GM21717 (cell line): ENCODE results near the gene SWAP70.

Experiments used
- ATAC-seq: cut with Tn5 transposase; IDR thresholded peaks from one replicate; pipeline ENCODE4 v1.9.1; 2021; ENCODE audit warnings: mild to moderate bottlenecking, moderate library complexity; ENCODE audit not compliant: unreplicated experiment

SWAP70 gene

DNA sequence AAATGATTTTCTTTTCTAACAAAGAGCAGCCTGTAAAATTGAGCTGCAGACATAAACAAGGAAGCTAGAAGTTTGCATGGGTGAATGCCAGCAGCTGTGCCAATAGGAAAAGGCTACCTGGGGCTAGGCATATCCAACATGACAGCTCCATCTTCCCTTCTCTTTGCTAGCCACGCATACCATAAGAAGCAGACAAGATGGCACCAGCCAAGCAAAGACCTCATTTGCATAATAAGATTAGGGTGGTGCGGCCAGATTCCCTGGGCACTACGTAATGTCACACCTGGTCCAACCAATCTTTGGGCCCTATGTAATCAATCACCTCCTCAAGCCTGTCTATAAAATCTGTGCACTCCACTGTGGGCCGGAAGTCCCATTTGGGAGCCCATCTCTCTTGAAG, 108.3 kb downstream of the SWAP70 start:
- no peak for ATAC-seq

DNA sequence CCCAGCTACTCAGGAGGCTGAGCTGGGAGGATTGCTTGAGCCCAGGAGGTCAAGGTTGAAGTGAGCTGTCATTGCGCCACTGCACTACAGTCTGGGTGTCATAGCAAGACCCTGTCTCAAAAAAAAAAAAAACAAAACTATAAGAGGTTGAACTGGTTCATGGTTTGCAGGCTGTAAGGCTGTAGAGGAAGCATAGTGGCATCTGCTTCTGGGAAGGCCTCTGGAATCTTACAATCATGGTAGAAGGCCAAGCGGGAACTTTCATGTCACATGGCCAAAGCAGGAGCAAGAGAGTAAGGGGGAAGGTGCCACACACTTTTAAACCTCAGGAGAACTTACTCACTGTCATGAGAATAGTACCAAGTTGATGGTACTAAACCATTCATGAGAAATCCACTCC, 109.6 kb downstream of the SWAP70 start:
- ATAC-seq, result no peak

DNA sequence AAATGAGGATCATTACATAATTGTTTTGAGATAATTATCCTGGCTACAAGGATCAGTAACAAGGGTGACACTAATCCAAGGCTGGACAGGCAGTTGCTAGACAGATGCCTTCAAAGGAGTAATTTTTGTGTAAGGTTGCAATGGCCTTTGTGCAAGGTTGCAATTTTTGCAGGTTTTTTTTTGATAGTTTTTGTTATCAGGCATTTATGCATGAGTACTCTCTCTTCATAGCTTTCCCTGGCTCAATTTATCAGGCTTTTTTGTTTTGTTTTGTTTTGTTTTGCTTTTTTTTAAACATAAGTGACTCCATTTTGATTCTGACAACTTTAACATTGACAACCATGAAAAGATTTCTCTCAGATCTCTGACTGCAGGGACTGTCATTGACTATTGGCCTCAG, 110.2 kb downstream of the SWAP70 start:
- no peak for ATAC-seq

DNA sequence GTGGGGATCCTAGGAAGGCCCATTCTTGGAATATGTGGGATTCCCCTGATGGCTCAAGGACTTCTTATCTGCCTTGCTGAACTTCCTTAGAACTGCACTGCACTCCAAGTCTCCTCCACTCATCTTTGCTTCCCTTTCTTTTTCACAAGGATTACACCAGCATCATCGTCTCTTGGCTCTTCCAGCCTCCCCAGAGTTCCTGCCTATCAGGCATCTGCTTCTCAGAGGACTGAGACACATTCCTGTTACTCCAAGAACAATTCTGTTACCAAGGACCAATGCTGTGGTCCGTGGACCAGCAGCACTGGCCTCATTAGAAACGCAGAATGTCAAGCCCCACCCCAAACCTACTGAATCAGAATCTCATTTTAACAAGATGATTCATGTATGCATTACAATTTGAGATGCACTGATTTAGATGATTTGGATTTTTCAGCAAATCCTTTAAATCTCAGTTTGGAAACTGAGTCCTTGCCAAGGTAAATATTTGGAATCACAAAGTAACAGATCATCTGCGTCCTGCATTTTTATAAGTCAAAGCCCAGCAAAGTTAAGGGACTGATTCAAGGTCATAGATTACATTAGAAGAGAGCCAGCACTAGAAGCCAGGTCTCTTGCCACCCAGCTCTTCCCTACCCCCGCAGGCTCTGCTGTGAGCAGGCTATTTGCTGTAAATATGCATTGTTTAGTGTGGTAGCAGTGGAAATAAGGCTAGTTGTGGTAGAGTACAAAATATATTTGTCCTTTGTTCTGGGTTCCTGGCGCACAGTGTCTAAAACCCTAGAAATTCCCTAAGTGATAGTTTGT, 110.9 kb downstream of the SWAP70 start:
- no peak for ATAC-seq

DNA sequence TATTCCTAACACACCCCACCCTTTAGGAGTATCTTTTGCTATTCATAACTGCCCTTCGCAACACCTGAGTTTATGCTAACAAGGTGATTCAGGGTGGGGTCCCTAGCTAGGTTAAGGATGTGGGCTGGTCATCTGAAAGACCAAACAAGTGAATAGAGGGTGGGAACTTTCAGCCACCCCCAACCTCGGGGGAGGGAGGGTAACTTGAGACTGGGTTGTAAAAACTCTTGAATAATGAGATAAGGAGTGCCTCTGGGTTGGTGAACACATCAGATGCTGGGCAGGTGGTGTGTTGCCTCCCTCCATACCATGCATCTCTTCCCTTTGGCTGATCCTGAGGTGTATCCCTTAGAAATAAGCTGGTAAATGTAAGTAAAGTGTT, 111.5 kb downstream of the SWAP70 start:
- no peak for ATAC-seq

DNA sequence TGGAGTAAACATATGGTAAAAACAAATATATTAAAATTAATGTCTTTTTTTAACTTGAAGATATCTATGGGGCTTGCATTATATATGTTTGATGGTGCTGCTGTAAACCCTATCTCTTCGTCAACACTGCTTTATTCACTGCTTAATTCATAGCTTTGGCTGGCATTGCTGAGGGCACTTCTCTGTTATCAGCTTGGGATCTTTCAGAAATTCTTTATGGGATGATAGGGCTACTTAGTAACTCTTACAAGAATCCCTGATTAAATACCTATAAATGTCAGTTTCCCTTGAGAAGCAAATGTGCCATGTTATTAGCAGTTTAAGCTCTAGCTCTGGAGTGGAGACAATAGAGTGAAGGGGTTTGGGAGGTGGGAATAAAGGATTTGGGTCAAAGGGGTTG, 112.3 kb downstream of the SWAP70 start:
- ATAC-seq, result no peak

DNA sequence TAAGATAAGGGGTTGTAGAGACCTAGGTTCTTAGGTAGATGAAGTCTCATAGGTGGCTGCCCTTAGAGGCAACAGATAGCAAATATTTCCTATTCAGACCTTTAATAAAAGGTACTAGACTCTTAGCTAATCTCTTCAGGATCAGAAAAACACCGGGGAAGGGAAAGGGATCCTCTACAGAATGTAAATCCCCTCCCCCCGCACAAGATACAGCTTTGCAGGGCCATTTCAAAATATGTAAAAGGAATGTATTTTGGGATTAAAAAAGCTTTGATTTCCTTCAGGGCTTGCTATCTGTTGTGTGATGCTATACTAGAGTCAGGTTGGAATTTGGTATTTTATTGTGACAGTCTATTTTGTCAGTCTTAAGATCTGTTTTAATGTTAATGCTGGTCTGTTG, 113.2 kb downstream of the SWAP70 start:
- no peak for ATAC-seq

DNA sequence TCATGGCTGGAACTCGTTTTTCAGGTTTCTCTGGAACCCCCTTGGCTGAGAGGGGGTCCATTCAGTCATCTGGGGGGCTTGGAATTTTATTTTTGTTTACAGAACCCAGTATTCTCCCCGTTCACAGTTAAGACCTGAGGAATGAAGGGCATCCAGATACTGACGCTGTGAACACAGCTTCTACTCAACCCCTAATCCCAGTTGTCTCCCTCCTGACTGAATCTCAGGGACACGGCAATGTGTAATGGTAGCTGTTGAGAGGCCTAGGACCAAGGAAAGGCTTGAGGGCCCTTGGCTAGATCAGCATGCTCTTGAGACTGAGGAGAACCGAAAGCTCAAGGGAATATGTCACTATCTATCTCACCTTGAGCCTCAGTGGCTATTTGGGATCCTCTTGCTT, 113.6 kb downstream of the SWAP70 start:
- no peak for ATAC-seq

DNA sequence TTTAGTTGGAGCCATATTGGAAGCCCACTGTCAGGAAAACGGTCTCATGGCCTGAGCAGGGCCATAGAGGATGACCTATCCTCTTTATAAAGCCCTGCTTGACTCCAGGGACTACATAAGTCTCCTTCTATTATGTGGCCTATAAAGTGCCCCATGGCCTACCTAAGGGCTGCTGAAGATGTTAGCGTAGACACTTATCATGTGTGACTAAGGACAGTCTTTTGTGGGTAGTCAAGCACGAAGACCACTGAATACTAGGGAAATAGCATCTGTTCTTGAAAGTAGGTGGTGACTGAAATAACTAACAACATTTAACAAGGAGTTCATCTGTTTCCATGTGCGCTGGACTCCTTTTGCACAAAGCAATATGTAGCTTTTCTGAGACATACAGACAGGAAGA, 117.1 kb downstream of the SWAP70 start:
- ATAC-seq, result no peak

DNA sequence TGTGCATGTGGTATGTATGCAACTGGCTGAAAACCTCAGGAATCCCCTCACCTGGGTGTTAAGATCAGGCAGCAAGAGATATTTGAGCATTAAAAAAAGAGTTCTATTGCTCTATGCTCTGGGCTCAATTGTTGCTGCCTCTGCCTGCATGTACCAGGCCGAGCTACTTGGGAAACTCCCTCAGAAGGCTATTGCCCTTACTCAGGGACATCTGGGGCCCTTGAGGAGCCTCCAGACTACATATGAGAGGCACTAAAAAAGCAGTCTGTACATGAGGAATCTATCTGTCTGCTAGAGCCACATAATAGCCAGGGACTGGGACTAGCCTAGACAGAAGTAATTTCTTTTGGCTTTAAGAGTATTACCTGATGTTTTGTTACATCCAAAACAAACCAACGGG, 120.1 kb downstream of the SWAP70 start:
- no peak for ATAC-seq

DNA sequence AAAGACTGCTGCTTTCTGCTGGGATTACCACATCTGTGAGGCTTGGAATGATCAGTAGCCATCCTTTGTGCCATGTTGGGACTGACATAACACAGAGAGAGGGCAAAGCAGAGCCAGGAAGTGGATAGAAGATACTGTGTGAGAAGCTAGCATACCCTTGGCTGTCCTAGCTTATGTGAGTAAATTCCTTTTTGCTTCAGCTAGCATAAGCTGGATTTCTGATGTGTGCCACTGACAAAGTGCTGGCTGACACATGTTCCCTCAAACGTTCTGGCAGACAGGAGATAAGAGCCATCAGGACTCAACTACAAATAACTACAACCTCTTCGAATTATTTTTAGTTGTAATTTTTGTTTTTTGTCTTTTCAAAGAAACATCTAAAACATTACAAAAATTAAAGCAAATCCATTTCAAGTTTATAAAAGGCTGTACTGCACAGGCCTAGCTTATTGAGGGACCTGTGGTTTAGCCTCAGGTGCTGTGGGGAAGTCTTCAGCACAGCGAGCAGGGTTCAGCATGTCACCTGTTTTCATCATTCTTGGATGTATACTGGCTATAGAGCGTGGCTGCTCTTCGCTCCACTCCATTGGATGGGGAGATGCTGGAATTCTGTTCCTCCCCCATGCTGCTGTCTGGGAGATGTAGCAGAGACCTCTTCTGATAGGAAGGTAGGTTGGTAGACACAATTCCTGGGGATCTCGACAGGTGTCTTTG, 120.9 kb downstream of the SWAP70 start:
- ATAC-seq, result no peak

DNA sequence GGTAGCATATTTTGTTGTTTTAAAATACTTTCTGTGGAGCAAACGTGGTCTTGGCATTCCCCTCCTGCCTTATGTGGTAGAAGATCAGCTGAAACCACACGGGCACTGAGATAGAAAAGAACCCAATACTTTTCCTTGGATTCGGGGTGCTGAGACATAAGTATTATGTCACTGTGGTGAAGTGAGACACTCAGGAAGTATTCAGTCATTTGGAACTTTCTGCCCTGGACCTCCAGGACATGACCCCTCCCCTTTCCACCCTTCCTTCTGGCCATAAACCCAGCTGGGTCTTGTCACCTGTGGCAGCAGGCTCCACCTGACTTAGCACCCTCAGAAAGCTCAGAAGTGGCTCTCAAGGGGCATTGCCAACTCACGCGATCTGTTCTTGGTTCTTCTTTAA, 123.4 kb downstream of the SWAP70 start:
- ATAC-seq, result no peak

DNA sequence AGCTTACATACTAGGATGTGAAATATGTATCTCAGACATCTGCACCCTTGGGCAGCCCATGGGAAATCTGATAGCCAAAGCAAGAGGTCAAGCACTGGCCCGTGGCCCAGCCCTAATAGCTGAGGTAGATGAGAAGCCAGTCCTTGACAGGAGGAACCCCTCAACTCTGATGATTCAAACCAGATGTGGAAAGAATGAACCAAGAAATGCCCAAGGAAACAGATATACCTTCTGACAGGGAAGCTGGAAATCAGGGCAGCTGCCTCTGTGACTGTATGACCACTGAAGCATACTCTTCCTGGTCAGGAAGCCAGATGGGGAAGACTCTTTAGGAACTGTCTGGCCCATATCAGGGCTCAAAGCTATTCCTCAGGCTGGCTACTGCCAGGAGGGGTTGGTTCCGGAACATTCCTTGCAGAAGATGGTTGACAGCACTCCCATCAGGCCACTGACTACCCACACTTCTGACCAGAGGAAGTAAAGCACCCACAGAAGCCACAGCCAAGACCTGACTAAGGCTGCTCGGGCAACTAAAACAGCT, 124.2 kb downstream of the SWAP70 start:
- ATAC-seq, result no peak

DNA sequence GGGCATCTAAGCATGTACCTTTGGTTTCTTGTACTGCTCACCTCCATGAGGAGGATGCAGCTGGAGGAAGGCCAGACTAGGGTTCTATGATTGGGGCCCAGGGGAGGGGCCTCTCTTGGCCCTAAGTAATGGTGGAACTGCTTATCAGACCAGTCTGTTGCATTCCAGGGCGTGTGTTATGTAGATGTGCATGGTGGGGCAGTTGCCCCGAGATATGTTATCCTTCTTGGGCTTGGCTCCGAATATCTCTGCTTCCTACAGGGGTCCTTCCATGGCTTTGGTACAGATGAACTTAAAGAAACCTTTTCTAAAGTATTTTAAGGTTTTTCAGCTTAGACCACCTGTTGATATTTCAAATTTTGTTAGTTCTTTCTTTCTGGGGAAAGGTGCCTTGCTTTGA, 126.0 kb downstream of the SWAP70 start:
- ATAC-seq, result no peak

DNA sequence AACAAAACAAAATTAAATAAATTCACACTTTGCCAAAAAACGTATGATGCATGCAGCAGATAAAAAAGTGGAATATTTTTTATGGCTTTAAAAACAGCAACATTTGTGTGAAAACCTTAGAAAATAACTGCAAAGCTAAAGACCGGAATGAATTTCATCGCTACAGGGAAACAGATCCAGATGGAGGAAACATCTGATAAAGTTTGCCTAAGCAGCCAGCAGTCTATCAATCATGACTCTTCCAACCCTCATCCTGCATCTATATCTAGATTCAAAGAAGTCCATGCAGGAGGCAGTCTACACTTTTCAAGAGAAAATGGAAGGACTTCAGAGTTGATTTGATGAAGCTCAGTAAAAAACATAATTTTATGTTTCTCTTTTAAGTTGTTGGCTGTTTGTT, 126.8 kb downstream of the SWAP70 start:
- no peak for ATAC-seq

DNA sequence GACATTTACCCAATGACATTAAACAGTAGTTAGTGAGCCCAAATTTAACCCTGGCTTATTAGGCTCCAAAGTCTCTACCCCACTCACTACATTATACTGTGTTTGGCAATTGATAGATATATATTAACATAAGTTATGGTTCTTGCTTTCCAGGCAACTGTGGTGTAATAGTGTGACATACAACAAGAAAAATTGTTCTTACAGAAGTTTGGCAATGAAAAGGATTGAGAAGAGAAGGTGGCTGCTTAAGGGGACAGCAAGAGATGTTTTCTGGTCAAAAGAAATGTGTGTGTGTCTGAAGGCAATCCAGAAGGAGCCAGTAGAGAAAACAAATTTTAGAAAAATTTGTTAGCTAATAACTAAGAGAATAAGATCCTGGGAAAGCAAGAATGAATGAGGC, 132.4 kb downstream of the SWAP70 start:
- ATAC-seq, result no peak

DNA sequence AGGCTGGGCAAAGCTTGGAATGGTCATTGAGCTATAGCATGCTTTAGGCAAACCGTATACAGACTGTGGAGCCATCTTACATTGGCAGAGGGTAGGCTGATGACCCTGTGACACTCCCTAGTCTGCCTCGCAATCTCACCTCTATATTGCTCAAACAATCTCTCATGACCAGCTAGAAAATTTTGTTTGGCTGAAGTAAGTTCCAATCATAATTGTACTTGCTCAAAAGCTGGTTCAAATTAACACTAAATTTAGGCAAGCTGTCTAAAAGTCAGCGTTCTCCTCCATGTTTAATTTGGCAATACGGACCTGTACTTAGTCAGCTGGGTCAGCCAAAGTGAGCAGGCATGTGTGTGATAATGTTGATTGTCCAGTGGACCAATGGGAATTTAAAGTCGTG, 133.0 kb downstream of the SWAP70 start:
- no peak for ATAC-seq

DNA sequence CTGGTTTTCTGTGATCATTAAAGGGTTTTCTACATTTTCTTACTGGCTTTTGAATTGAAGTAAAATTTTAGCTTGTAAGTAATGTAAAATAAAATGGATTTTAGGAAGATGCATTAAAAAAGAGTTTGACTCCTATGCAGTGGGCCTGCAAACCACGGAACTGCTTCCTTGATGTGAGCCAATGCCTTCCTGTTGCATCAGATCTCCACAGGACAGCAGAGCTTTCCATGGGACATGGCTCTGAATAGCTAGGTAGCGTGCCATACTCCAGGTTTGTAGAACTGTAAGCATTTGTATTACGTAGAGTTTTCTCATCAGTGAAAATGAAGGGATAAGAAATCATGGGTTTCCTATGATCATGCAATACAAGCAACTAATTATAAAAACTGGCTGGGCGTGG, 133.4 kb downstream of the SWAP70 start:
- no peak for ATAC-seq

DNA sequence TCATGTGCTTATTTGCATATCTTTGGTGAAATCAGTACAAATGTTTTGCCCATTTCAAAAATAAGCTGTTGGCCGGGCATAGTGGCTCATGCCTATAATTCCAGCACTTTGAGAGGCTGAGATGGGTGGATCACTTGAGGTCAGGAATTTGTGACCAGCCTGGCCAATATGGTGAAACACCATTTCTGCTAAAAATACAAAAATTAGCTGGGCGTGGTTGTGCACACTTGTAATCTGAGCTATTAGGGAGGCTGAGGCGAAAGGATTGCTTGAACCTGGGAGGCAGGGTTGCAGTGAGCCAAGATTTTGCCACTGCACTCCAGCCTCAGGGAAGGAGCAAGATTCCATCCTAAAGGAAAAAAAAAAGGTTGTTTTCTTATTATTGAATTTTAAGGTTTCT, 136.0 kb downstream of the SWAP70 start:
- no peak for ATAC-seq

DNA sequence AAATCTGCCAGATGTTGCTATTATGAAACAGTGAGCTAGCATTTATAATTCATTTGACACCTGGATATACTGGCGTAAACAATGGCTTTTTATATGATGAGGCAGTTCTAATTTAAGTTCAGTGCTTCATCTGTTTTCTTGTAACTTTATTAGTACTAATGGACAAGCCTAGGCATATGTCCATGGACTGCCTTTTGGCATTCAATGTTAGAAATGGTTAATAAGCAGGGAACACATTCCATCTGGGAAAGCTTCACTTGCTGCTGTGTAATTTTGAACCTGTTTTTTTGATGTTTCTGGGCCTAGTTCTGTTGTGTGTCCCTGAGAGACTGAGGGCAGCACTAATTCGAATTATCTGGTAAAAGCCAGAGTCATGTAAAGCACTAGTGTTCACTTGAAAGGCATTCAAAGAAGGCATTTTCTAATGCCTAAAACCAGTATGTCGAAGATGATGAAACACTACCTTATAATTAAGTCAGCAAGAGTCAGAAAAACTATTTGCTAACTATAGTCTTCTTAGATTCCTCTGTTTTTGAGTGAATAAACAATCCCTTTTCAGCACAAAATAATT, 138.5 kb downstream of the SWAP70 start:
- no peak for ATAC-seq
